ENCODE measurements around the gene TSEN15.
A peak's percentile ranks its signal among the peaks of the same experiment; 100 is the strongest.

TSEN15 gene

GRCh38 chr1:184022668-184023067, 28.9 kb upstream of the TSEN15 start:
- DNase-seq (ENCODE audit: low spot score in 2 of 2) = peak in 1 of 2 experiments; percentile 24
- in situ Hi-C loops (cut with MboI; ENCODE audit: low sequenced_read_pairs) = no loop called here
- Histone ChIP-seq H3K36me3 (replicated peaks) (no peaks in the 10 kb centered on the region), H3K9me3 (no peaks in the 10 kb centered on the region), H3K27me3 (ENCODE audit: low read depth) (no peaks in the 10 kb centered on the region), H3K4me1 (peaks cover 61% of the 10 kb centered on the region), H3K4me3 (no peak overlapping the region)

- Histone ChIP-seq H3K4me3 (no peak overlapping the region), H3K4me1 (peaks cover 66% of the 10 kb centered on the region), H3K36me3 (replicated peaks) (no peaks in the 10 kb centered on the region), H3K9me3 (no peaks in the 10 kb centered on the region), H3K27me3 (ENCODE audit: low read depth) (no peaks in the 10 kb centered on the region)
- no peak for DNase-seq (ENCODE audit: low spot score in 2 of 2)
- in situ Hi-C loops (cut with MboI; ENCODE audit: low sequenced_read_pairs) = no loop called here
Measured at GRCh38 chr1:184023171-184023570, 28.4 kb upstream of the TSEN15 start.

- H3K4me3 ChIP-seq = no peak overlapping the region
- H3K36me3 ChIP-seq (replicated peaks) = no peaks in the 10 kb centered on the region
- no peaks in the 10 kb centered on the region for H3K27me3 ChIP-seq (ENCODE audit: low read depth)
- peak; percentile 76 to 97 for DNase-seq (ENCODE audit: low spot score in 2 of 2)
- no peaks in the 10 kb centered on the region for H3K9me3 ChIP-seq
- H3K4me1 ChIP-seq = peaks cover 77% of the 10 kb centered on the region
- in situ Hi-C loops (cut with MboI; ENCODE audit: low sequenced_read_pairs) = loop anchor here (25.0 kb wide), 1 partner anchor 388 kb away; the partner anchor contains the start of gene ARPC5
Measured at GRCh38 chr1:184025242-184025675, 26.3 kb upstream of the TSEN15 start.

- H3K9me3 ChIP-seq = no peaks in the 10 kb centered on the region
- H3K36me3 ChIP-seq (replicated peaks) = no peaks in the 10 kb centered on the region
- in situ Hi-C loops (cut with MboI; ENCODE audit: low sequenced_read_pairs) = loop anchor here (25.0 kb wide), 1 partner anchor 391 kb away; the partner anchor contains the start of gene ARPC5
- H3K27me3 ChIP-seq (ENCODE audit: low read depth) = no peaks in the 10 kb centered on the region
- H3K4me3 ChIP-seq = no peak overlapping the region
- H3K4me1 ChIP-seq = peaks cover 63% of the 10 kb centered on the region
- DNase-seq (ENCODE audit: low spot score in 2 of 2) = peak; percentile 57 to 75
Measured at GRCh38 chr1:184027826-184028695, 23.5 kb upstream of the TSEN15 start.

DNA sequence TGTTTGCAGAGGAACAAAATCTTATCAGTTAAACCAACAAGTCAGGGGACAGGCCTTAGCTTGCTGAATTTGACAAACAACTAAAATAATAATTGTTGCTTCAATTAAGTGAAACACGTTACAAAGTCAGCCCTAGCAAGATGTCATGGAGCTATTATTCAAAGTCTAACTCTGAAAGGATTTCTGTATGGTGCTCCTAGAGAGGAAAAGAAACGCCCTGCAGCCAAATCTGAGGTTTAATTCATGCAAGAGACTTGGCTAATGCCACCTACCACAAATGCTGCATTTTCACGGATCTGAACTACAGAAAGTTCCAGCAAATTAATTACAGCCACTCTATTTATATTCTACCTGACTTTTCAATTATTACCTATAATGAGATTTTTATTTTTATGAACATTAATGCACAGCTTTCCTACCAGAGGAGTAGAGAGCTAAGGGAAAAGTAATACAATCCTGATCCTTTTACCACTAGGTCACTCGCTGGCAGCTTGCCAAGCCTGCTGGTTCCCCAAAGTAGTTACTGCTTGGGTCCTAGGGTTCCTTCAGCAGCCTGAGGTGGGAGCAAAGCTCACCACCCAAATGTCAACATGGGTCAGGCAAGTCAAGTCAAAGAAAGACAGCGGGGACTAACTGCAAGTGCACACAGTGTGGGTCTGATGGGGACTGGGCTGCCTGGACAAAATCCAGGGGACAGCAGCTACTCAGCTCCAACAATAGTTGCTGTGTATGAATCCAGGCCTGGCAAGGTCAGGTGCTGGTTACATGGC, 22.5 kb upstream of the TSEN15 start:
- Histone ChIP-seq H3K27me3 (ENCODE audit: low read depth) (no peaks in the 10 kb centered on the region), H3K36me3 (replicated peaks) (no peaks in the 10 kb centered on the region), H3K4me3 (no peak overlapping the region), H3K4me1 (peaks cover 53% of the 10 kb centered on the region), H3K9me3 (no peaks in the 10 kb centered on the region)
- in situ Hi-C loops (cut with MboI; ENCODE audit: low sequenced_read_pairs) = loop anchor here (25.0 kb wide), 1 partner anchor 392 kb away; the partner anchor contains the start of gene ARPC5
- peak in 1 of 2 experiments; percentile 64 for DNase-seq (ENCODE audit: low spot score in 2 of 2)

DNA sequence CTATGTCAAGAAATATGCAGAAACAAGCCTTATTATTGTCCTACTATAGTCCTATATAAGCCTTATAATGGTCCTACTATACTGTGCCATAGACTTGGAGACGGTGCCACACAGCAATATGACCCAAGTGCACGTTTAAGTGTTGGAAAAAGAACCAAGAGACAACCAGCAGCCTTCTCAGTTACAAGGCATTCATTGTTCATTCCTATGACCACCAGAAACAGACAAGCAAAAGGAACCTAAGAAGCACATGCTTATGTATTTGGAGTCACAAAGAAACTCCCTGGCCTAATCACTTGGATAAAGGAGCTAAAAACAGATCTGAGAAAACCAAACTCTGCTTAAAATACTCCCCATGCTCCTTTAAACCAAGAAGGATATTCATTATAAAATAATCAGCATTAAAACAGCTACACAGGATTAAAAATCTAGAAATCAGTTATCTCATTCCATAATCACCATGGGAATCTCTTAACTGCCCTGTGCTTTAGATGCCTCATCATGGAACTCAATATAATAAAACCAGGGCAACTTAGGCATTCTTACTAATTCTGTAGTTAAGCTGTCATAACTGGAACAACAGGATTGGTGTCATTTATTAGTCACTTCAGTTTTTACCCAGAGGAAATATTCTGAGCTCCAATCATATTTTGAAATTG, 21.0 kb upstream of the TSEN15 start:
- Histone ChIP-seq H3K4me3 (no peak overlapping the region), H3K27me3 (ENCODE audit: low read depth) (no peaks in the 10 kb centered on the region), H3K36me3 (replicated peaks) (no peaks in the 10 kb centered on the region), H3K4me1 (peaks cover 55% of the 10 kb centered on the region), H3K9me3 (no peaks in the 10 kb centered on the region)
- DNase-seq (ENCODE audit: low spot score in 2 of 2) = no peak
- in situ Hi-C loops (cut with MboI; ENCODE audit: low sequenced_read_pairs) = loop anchor here (25.0 kb wide), 1 partner anchor 393 kb away; the partner anchor contains the start of gene ARPC5

- Histone ChIP-seq H3K27me3 (ENCODE audit: low read depth) (no peaks in the 10 kb centered on the region), H3K4me3 (no peak overlapping the region), H3K36me3 (replicated peaks) (no peaks in the 10 kb centered on the region), H3K4me1 (peaks cover 55% of the 10 kb centered on the region), H3K9me3 (no peaks in the 10 kb centered on the region)
- no peak for DNase-seq (ENCODE audit: low spot score in 2 of 2)
- in situ Hi-C loops (cut with MboI; ENCODE audit: low sequenced_read_pairs) = loop anchor here (25.0 kb wide), 1 partner anchor 394 kb away; the partner anchor contains the start of gene ARPC5
Measured at GRCh38 chr1:184031092-184031408, 20.5 kb upstream of the TSEN15 start.

- peaks cover 53% of the 10 kb centered on the region for H3K4me1 ChIP-seq
- no peaks in the 10 kb centered on the region for H3K27me3 ChIP-seq (ENCODE audit: low read depth)
- in situ Hi-C loops (cut with MboI; ENCODE audit: low sequenced_read_pairs) = loop anchor here (25.0 kb wide), 1 partner anchor 394 kb away; the partner anchor contains the start of gene ARPC5
- H3K36me3 ChIP-seq (replicated peaks) = no peaks in the 10 kb centered on the region
- no peak overlapping the region for H3K4me3 ChIP-seq
- DNase-seq (ENCODE audit: low spot score in 2 of 2) = no peak
- H3K9me3 ChIP-seq = no peaks in the 10 kb centered on the region
Measured at GRCh38 chr1:184031409-184032107, 20.0 kb upstream of the TSEN15 start.

- in situ Hi-C loops (cut with MboI; ENCODE audit: low sequenced_read_pairs) = loop anchor here (25.0 kb wide), 1 partner anchor 395 kb away; the partner anchor contains the start of gene ARPC5
- DNase-seq (ENCODE audit: low spot score in 2 of 2) = no peak
- Histone ChIP-seq H3K9me3 (no peaks in the 10 kb centered on the region), H3K36me3 (replicated peaks) (no peaks in the 10 kb centered on the region), H3K4me3 (no peak overlapping the region), H3K27me3 (ENCODE audit: low read depth) (no peaks in the 10 kb centered on the region), H3K4me1 (peaks cover 44% of the 10 kb centered on the region)
Measured at GRCh38 chr1:184032306-184032929, 19.1 kb upstream of the TSEN15 start.

DNA sequence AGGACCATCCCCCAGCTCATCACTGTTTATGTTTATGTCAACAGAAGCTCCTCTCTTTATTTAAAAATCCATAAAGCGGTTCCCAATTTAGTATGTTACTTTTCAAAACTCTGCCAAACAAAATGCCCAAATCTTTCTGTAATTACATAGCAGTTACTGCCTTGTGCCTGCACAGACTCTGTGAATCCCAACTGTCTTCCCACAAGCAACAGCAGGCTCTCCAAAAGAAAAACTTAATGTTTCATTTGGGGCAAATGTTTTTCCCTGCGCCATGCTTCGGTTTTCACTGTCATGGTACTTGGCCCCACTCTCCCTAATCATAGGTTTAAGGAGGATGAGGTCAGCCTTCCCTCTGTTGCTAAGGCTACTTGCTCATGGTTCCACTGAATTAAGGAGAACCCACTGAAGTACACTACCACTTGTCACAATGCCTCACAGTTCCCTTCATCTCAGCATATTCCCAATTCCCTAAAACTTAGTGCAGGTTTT, 18.6 kb upstream of the TSEN15 start:
- no peaks in the 10 kb centered on the region for H3K27me3 ChIP-seq (ENCODE audit: low read depth)
- DNase-seq (ENCODE audit: low spot score in 2 of 2) = no peak
- H3K9me3 ChIP-seq = no peaks in the 10 kb centered on the region
- H3K4me1 ChIP-seq = peaks cover 44% of the 10 kb centered on the region
- H3K36me3 ChIP-seq (replicated peaks) = no peaks in the 10 kb centered on the region
- H3K4me3 ChIP-seq = no peak overlapping the region
- in situ Hi-C loops (cut with MboI; ENCODE audit: low sequenced_read_pairs) = loop anchor here (25.0 kb wide), 1 partner anchor 396 kb away; the partner anchor contains the start of gene ARPC5

DNA sequence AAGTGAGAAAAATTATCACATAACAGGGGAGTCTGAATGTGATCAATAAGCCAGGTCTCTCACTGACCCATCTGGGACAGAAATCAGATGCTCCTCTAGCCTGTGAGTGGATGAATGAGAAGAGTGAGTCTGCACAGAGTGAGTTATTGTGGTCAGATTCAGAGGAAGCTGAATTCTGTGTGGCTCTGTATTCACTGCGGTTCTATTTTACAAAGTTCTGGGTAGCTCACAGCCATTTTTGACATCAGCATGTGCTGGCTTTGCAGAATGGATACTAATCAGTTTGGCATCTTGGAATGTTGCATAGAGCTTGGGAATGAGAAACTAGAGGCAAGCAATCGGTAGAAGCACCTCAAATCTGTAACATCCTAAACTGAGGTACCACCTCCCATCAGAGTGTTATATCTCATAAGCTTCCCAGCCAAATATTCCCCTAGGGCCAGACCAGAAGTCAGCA, 17.8 kb upstream of the TSEN15 start:
- Histone ChIP-seq H3K4me1 (peaks cover 38% of the 10 kb centered on the region), H3K9me3 (no peaks in the 10 kb centered on the region), H3K36me3 (replicated peaks) (no peaks in the 10 kb centered on the region), H3K4me3 (no peak overlapping the region), H3K27me3 (ENCODE audit: low read depth) (no peaks in the 10 kb centered on the region)
- in situ Hi-C loops (cut with MboI; ENCODE audit: low sequenced_read_pairs) = loop anchor here (25.0 kb wide), 1 partner anchor 396 kb away; the partner anchor contains the start of gene ARPC5
- DNase-seq (ENCODE audit: low spot score in 2 of 2) = no peak

DNA sequence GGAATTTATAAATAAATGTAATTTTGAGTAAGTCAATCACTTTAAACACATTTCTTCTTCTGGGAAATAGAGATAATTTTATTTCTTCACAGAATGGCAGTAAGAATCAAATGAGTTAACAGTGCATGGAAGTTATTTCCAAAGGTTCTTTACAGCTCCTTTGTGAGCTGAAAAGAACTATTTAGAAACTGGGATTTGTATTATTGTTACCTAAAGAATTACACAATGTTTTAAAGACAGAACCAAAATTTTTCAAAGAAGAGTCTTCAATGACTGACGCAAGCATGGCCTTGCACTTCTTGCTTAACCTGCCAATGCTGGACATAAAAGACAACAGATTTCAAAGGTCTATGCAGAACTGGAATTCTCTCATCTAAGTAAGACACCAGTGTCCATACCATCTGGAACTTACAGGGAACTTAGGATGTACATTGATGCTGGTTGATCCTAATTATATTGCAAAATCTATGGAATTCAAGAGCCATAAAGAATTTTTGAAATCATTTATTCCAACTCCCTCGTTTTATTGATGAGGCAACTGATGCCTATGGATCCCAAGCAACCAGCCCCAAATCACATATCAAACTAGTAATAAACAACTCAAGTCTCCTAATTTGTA, 16.7 kb upstream of the TSEN15 start:
- DNase-seq (ENCODE audit: low spot score in 2 of 2) = no peak
- H3K4me1 ChIP-seq = peaks cover 34% of the 10 kb centered on the region
- no peaks in the 10 kb centered on the region for H3K9me3 ChIP-seq
- no peaks in the 10 kb centered on the region for H3K27me3 ChIP-seq (ENCODE audit: low read depth)
- H3K36me3 ChIP-seq (replicated peaks) = no peaks in the 10 kb centered on the region
- in situ Hi-C loops (cut with MboI; ENCODE audit: low sequenced_read_pairs) = loop anchor here (25.0 kb wide), 1 partner anchor 398 kb away; the partner anchor contains the start of gene ARPC5
- no peak overlapping the region for H3K4me3 ChIP-seq
